HEK293T (cell line): ENCODE data around the gene MEF2C.

Source experiments
- BHLHE40 ChIP-seq: fragments of 450-650 bp; IDR thresholded peaks from 2 replicates; pipeline ENCODE4 v1.6.1; 2016; ENCODE audit warnings: mild to moderate bottlenecking, moderate library complexity, borderline replicate concordance
- CTBP1 ChIP-seq: fragments of 450-650 bp; IDR thresholded peaks from 2 replicates; pipeline ENCODE4 v1.6.1; 2016; ENCODE audit warnings: borderline replicate concordance
- ELF4 ChIP-seq: fragments of 450-650 bp; IDR thresholded peaks from 2 replicates; pipeline ENCODE4 v1.6.1; 2017; ENCODE audit warnings: antibody characterized with exemption
- FOXA1 ChIP-seq: fragments of 450-650 bp; IDR thresholded peaks from 2 replicates; pipeline ENCODE4 v1.6.1; 2016; ENCODE audit warnings: mild to moderate bottlenecking
- FOXK2 ChIP-seq: fragments of 450-650 bp; IDR thresholded peaks from 2 replicates; pipeline ENCODE4 v1.6.1; 2016; ENCODE audit warnings: mild to moderate bottlenecking
- FOXM1 ChIP-seq: fragments of 450-650 bp; IDR thresholded peaks from 2 replicates; pipeline ENCODE4 v1.6.1; 2017; ENCODE audit warnings: mild to moderate bottlenecking, borderline replicate concordance
- LEF1 ChIP-seq: fragments of 450-650 bp; IDR thresholded peaks from 2 replicates; pipeline ENCODE4 v1.6.1; 2017; ENCODE audit warnings: mild to moderate bottlenecking, borderline replicate concordance
- SP1 ChIP-seq: fragments of 450-650 bp; IDR thresholded peaks from 2 replicates; pipeline ENCODE4 v1.6.1; 2017
- SUZ12 ChIP-seq: fragments of 450-650 bp; IDR thresholded peaks from 2 replicates; pipeline ENCODE4 v1.6.1; 2016; ENCODE audit warnings: mild to moderate bottlenecking
- TARDBP ChIP-seq: fragments of 450-650 bp; IDR thresholded peaks from 2 replicates; pipeline ENCODE4 v1.6.1; 2016
- ZNF384 ChIP-seq: fragments of 450-650 bp; IDR thresholded peaks from 2 replicates; pipeline ENCODE4 v1.6.1; 2016
- TF ChIP-seq, protein P1 (sequence below): fragments of 450-650 bp; IDR thresholded peaks from 2 replicates; pipeline ENCODE4 v1.6.1; 2016

DNA sequence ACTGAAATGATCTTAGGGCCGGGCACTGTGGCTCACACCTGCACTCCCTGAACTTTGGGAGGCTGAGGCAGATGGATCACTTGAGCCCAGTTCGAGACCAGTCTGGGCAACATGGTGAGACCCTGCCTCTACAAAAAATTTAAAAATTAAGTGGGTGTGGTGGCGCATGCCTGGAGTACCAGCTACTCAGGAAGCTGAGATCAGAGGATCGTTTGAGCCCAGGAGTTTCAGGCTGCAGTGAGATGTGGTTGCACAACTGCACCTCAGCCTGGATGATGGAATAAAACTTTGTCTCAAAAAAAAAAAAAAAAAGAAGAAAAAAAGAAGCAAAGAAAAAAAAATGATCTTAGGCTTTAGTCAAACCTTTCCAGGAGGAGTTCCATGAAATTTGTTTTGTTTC, 41.8 kb downstream of the MEF2C start:
- TF ChIP-seq FOXA1 (no peak), FOXM1 (no peak), ZNF384 (no peak), BHLHE40 (no peak), FOXK2 (no peak), ELF4 (no peak), TARDBP (no peak), SUZ12 (no peak), CTBP1 (no peak), LEF1 (no peak), SP1 (no peak)
- TF ChIP-seq, protein P1, sequence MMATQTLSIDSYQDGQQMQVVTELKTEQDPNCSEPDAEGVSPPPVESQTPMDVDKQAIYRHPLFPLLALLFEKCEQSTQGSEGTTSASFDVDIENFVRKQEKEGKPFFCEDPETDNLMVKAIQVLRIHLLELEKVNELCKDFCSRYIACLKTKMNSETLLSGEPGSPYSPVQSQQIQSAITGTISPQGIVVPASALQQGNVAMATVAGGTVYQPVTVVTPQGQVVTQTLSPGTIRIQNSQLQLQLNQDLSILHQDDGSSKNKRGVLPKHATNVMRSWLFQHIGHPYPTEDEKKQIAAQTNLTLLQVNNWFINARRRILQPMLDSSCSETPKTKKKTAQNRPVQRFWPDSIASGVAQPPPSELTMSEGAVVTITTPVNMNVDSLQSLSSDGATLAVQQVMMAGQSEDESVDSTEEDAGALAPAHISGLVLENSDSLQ, result no peak
